ENCODE measurements around the gene TSSC4.

The TSSC4 gene

GRCh38 chr11:2447951-2448650, 47.6 kb downstream of the TSSC4 start:
- DNase-seq (ENCODE audit: low spot score): no peak

GRCh38 chr11:2448661-2449547, 48.4 kb downstream of the TSSC4 start:
- no peak for DNase-seq (ENCODE audit: low spot score)

GRCh38 chr11:2449548-2450320, 49.2 kb downstream of the TSSC4 start:
- no peak for DNase-seq (ENCODE audit: low spot score)

GRCh38 chr11:2450321-2451041, 49.9 kb downstream of the TSSC4 start:
- DNase-seq (ENCODE audit: low spot score): no peak

- DNase-seq (ENCODE audit: low spot score): no peak
Measured at GRCh38 chr11:2451336-2451735, 50.8 kb downstream of the TSSC4 start.

GRCh38 chr11:2451916-2452315, 51.4 kb downstream of the TSSC4 start:
- no peak for DNase-seq (ENCODE audit: low spot score)

- no peak for DNase-seq (ENCODE audit: low spot score)
Measured at GRCh38 chr11:2452321-2453012, 51.9 kb downstream of the TSSC4 start.

GRCh38 chr11:2453436-2453835, 52.9 kb downstream of the TSSC4 start:
- no peak for DNase-seq (ENCODE audit: low spot score)

Data from ecto neural progenitor cell (in vitro differentiated cells).